ENCODE measurements around the gene TMPRSS9.

DNA sequence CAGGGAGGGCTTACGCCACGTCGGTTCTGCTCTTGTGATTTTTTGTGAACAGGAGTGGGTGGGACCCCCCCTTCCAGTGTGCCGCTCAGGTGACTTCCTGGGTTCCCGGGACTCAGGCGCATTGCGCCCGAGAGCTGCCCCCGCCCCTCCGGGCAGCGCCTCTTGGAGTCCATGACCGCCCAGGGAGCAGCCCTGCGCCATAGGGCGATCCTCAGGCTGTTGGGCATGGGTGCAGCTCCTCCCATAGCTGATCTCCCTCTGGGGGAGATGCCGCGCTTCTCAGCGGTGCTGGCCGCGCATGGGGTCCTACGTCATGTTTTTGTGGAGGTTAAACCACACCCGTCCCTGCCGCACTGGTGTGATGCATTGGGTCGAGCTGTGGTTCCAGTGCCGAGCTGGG, 7.9 kb upstream of the TMPRSS9 start:
- TF ChIP-seq, protein P1, sequence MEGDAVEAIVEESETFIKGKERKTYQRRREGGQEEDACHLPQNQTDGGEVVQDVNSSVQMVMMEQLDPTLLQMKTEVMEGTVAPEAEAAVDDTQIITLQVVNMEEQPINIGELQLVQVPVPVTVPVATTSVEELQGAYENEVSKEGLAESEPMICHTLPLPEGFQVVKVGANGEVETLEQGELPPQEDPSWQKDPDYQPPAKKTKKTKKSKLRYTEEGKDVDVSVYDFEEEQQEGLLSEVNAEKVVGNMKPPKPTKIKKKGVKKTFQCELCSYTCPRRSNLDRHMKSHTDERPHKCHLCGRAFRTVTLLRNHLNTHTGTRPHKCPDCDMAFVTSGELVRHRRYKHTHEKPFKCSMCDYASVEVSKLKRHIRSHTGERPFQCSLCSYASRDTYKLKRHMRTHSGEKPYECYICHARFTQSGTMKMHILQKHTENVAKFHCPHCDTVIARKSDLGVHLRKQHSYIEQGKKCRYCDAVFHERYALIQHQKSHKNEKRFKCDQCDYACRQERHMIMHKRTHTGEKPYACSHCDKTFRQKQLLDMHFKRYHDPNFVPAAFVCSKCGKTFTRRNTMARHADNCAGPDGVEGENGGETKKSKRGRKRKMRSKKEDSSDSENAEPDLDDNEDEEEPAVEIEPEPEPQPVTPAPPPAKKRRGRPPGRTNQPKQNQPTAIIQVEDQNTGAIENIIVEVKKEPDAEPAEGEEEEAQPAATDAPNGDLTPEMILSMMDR (IDR thresholded peaks at IDR 0.05): no peak
- no peak for TF ChIP-seq POLR2A (IDR thresholded peaks at IDR 0.05)

Data from Peyer's patch (tissue), 4 donors.